ENCODE measurements around the gene TOP2A. TPM values are rescaled to one million over a fixed set of nuclear protein-coding genes. Genes with fewer than 3 reads are reported as not detected.

The TOP2A gene, protein sequence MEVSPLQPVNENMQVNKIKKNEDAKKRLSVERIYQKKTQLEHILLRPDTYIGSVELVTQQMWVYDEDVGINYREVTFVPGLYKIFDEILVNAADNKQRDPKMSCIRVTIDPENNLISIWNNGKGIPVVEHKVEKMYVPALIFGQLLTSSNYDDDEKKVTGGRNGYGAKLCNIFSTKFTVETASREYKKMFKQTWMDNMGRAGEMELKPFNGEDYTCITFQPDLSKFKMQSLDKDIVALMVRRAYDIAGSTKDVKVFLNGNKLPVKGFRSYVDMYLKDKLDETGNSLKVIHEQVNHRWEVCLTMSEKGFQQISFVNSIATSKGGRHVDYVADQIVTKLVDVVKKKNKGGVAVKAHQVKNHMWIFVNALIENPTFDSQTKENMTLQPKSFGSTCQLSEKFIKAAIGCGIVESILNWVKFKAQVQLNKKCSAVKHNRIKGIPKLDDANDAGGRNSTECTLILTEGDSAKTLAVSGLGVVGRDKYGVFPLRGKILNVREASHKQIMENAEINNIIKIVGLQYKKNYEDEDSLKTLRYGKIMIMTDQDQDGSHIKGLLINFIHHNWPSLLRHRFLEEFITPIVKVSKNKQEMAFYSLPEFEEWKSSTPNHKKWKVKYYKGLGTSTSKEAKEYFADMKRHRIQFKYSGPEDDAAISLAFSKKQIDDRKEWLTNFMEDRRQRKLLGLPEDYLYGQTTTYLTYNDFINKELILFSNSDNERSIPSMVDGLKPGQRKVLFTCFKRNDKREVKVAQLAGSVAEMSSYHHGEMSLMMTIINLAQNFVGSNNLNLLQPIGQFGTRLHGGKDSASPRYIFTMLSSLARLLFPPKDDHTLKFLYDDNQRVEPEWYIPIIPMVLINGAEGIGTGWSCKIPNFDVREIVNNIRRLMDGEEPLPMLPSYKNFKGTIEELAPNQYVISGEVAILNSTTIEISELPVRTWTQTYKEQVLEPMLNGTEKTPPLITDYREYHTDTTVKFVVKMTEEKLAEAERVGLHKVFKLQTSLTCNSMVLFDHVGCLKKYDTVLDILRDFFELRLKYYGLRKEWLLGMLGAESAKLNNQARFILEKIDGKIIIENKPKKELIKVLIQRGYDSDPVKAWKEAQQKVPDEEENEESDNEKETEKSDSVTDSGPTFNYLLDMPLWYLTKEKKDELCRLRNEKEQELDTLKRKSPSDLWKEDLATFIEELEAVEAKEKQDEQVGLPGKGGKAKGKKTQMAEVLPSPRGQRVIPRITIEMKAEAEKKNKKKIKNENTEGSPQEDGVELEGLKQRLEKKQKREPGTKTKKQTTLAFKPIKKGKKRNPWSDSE (N-terminal part only)
- polyA plus RNA-seq (2012; ENCODE audit: missing spikeins), result 89.2 TPM

- FAIRE-seq, result peak; percentile 97
- TF ChIP-seq TAF1 (IDR thresholded peaks at IDR 0.05; ENCODE audit: borderline replicate concordance, low read depth, low read length), result peak; percentile 25; the same call in 1 of the 2 replicates
- TF ChIP-seq POLR2AphosphoS5 (IDR thresholded peaks at IDR 0.05; ENCODE audit: low read depth, low read length), result peak; percentile 83
- TF ChIP-seq POLR2A (IDR thresholded peaks at IDR 0.05; ENCODE audit: low read depth, low read length), result peak; percentile 79; the same call in 1 of the 2 replicates
These were observed at the start of gene TOP2A for GRCh38 chr17:40417609-40418427. TSS of gene TOP2A (minus strand) at chr17:40417896. CDS start at chr17:40417791, 105 bp downstream.

GRCh38 chr17:40467281-40467867 is 49.7 kb upstream of the TOP2A start:
- DNase-seq (ENCODE audit: insufficient read length) (no peak), FAIRE-seq (no peak)
- TF ChIP-seq TAF1 (IDR thresholded peaks at IDR 0.05; ENCODE audit: borderline replicate concordance, low read depth, low read length) (no peak), POLR2A (IDR thresholded peaks at IDR 0.05; ENCODE audit: low read depth, low read length) (no peak), POLR2AphosphoS5 (IDR thresholded peaks at IDR 0.05; ENCODE audit: low read depth, low read length) (no peak)

More at GRCh38 chr17:40417609-40418427, at the start of gene TOP2A:
- peak; percentile 98 for DNase-seq (ENCODE audit: insufficient read length)

DNA sequence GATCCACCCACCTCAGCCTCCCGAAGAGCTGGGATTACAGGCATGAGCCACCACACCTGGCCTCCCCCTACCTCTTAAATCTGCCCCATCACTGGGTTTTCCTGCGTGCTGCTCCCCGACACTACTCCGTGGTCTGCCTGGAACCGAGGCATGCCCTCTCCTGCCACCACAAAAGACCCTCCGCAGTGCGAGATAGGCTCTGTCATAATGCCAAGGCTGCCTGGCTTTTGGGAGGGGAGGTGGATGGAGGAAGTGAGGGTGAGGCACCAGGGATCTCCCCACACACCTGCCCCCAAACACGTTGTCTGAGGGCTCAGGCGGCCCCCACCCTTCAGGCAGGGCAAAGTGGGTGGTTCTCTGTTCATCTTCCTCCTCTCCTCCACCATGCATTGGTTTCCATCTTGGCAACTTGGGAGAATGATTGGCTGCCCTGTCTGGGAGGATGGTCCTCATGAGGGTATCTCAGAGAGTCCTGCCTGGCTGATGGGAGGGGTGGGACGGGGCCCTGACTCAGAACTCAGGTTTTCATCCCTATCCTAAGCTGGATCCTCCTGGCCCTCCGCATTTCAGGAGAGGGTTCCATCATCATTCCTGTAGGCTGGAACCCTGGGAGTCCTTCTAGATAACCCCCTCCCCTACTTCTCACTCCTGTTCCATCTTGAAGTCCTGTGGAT is 48.7 kb upstream of the TOP2A start:
- FAIRE-seq (no peak), DNase-seq (ENCODE audit: insufficient read length) (no peak)
- TF ChIP-seq POLR2AphosphoS5 (IDR thresholded peaks at IDR 0.05; ENCODE audit: low read depth, low read length), result no peak
- TF ChIP-seq POLR2A (IDR thresholded peaks at IDR 0.05; ENCODE audit: low read depth, low read length), result no peak
- no peak for TF ChIP-seq TAF1 (IDR thresholded peaks at IDR 0.05; ENCODE audit: borderline replicate concordance, low read depth, low read length)

DNA sequence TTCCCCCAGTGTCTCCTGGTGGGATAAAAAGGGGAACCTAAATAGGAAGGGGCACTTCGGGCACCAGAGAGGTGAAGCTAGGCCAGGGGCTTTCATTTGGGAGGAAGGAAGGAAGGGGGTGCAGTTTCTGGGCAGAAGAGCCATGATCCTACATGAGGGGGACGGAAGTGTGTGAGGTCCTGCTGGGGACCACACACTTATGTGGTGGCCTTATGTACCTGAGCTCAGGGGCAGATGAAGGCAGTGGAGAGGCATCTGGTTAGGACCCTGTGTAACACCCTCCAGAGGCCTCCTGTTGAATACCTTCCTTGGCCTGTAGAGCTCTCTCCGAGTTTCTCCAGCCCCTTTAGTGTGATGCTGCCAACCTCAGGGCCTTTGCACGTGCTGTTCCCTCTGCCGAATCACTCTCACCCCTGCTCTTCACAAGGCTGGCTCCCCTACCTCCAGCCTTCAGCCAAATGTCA is 46.7 kb upstream of the TOP2A start:
- FAIRE-seq, result no peak
- DNase-seq (ENCODE audit: insufficient read length), result no peak
- no peak for TF ChIP-seq POLR2A (IDR thresholded peaks at IDR 0.05; ENCODE audit: low read depth, low read length)
- TF ChIP-seq POLR2AphosphoS5 (IDR thresholded peaks at IDR 0.05; ENCODE audit: low read depth, low read length), result no peak
- no peak for TF ChIP-seq TAF1 (IDR thresholded peaks at IDR 0.05; ENCODE audit: borderline replicate concordance, low read depth, low read length)

- DNase-seq (ENCODE audit: insufficient read length) (no peak), FAIRE-seq (no peak)
- no peak for TF ChIP-seq POLR2A (IDR thresholded peaks at IDR 0.05; ENCODE audit: low read depth, low read length)
- no peak for TF ChIP-seq TAF1 (IDR thresholded peaks at IDR 0.05; ENCODE audit: borderline replicate concordance, low read depth, low read length)
- TF ChIP-seq POLR2AphosphoS5 (IDR thresholded peaks at IDR 0.05; ENCODE audit: low read depth, low read length), result no peak
These were observed 45.4 kb upstream of the TOP2A start for GRCh38 chr17:40463122-40463550.

- DNase-seq (ENCODE audit: insufficient read length) (no peak), FAIRE-seq (no peak)
- TF ChIP-seq POLR2AphosphoS5 (IDR thresholded peaks at IDR 0.05; ENCODE audit: low read depth, low read length) (no peak), TAF1 (IDR thresholded peaks at IDR 0.05; ENCODE audit: borderline replicate concordance, low read depth, low read length) (no peak), POLR2A (IDR thresholded peaks at IDR 0.05; ENCODE audit: low read depth, low read length) (no peak)
These were observed 44.8 kb upstream of the TOP2A start for GRCh38 chr17:40462343-40463121.

- no peak for DNase-seq (ENCODE audit: insufficient read length)
- no peak for FAIRE-seq
- TF ChIP-seq TAF1 (IDR thresholded peaks at IDR 0.05; ENCODE audit: borderline replicate concordance, low read depth, low read length) (no peak), POLR2A (IDR thresholded peaks at IDR 0.05; ENCODE audit: low read depth, low read length) (no peak), POLR2AphosphoS5 (IDR thresholded peaks at IDR 0.05; ENCODE audit: low read depth, low read length) (no peak)
These were observed 44.1 kb upstream of the TOP2A start for GRCh38 chr17:40461732-40462342.

- FAIRE-seq (no peak), DNase-seq (ENCODE audit: insufficient read length) (no peak)
- no peak for TF ChIP-seq POLR2A (IDR thresholded peaks at IDR 0.05; ENCODE audit: low read depth, low read length)
- TF ChIP-seq POLR2AphosphoS5 (IDR thresholded peaks at IDR 0.05; ENCODE audit: low read depth, low read length), result no peak
- no peak for TF ChIP-seq TAF1 (IDR thresholded peaks at IDR 0.05; ENCODE audit: borderline replicate concordance, low read depth, low read length)
These were observed 43.5 kb upstream of the TOP2A start for GRCh38 chr17:40460968-40461731.

All from GM12892 (cell line).